GM23338 (cell line): ENCODE data around the gene LYZL4. TPM values are rescaled to one million over a fixed set of nuclear protein-coding genes. Genes with fewer than 3 reads are reported as not detected.

ENCODE experiments used
- ATAC-seq: fragments of 200-7000 bp; cut with Tn5 transposase; 3 replicates; pipeline ENCODE4 v1.9.1; 2020
- DNase-seq: peaks from one replicate; pipeline ENCODE4 v3.0.0-alpha.2; 2015; ENCODE audit warnings: low spot score
- H2AFZ ChIP-seq: fragments of 200-600 bp; sonication (generic); 2 replicates; pipeline ENCODE4 v1.8.0; 2016; ENCODE audit warnings: antibody characterized with exemption, mild to moderate bottlenecking, moderate library complexity
- H3F3A ChIP-seq: fragments of 200-600 bp; sonication (generic); replicated peaks from 2 replicates; pipeline ENCODE4 v1.8.0; 2017; ENCODE audit warnings: antibody characterized with exemption, mixed run types, low read depth
- H3K27ac ChIP-seq: fragments of 200-600 bp; sonication (generic); 2 replicates; pipeline ENCODE4 v1.6.1; 2016; ENCODE audit warnings: low read depth
- H3K27me3 ChIP-seq: fragments of 200-600 bp; sonication (generic); 2 replicates; pipeline ENCODE4 v1.8.0; 2016; ENCODE audit warnings: mild to moderate bottlenecking, mixed run types, moderate library complexity; ENCODE audit not compliant: insufficient read depth
- H3K36me3 ChIP-seq: fragments of 200-600 bp; sonication (generic); 2 replicates; pipeline ENCODE4 v1.8.0; 2016; ENCODE audit warnings: mild to moderate bottlenecking; ENCODE audit not compliant: insufficient read depth
- H3K4me1 ChIP-seq: fragments of 200-600 bp; sonication (generic); 2 replicates; pipeline ENCODE4 v1.8.0; 2016; ENCODE audit warnings: mild to moderate bottlenecking, moderate library complexity; ENCODE audit not compliant: insufficient read depth
- H3K4me2 ChIP-seq: fragments of 200-600 bp; sonication (generic); 2 replicates; pipeline ENCODE4 v1.7.1; 2017; ENCODE audit warnings: mixed run types
- H3K4me3 ChIP-seq: fragments of 200-600 bp; sonication (generic); 2 replicates; pipeline ENCODE4 v1.6.1; 2016; ENCODE audit warnings: mixed run types
- H3K79me2 ChIP-seq: fragments of 200-600 bp; sonication (generic); replicated peaks from 2 replicates; pipeline ENCODE4 v1.8.0; 2017; ENCODE audit warnings: mild to moderate bottlenecking; ENCODE audit not compliant: insufficient read depth
- H3K9me2 ChIP-seq: fragments of 200-600 bp; sonication (generic); 2 replicates; pipeline ENCODE4 v1.8.0; 2017; ENCODE audit not compliant: insufficient read depth
- H4K20me1 ChIP-seq: fragments of 200-600 bp; sonication (generic); replicated peaks from 2 replicates; pipeline ENCODE4 v1.8.0; 2017; ENCODE audit warnings: mild to moderate bottlenecking; ENCODE audit not compliant: insufficient read depth
- H3K27ac Mint-ChIP-seq: 2 replicates; pipeline ENCODE4 v1.8.0; 2020; ENCODE audit warnings: inconsistent platforms, mild to moderate bottlenecking, moderate library complexity, mixed read lengths
- H3K27me3 Mint-ChIP-seq: 3 replicates; pipeline ENCODE4 v1.8.0; 2022; ENCODE audit warnings: low read depth, mild to moderate bottlenecking, moderate library complexity, mixed read lengths, inconsistent platforms; ENCODE audit not compliant: insufficient read depth, poor library complexity
- H3K36me3 Mint-ChIP-seq: 3 replicates; pipeline ENCODE4 v1.8.0; 2021; ENCODE audit warnings: low read depth, mild to moderate bottlenecking, inconsistent platforms, moderate library complexity, mixed read lengths
- H3K4me1 Mint-ChIP-seq: 3 replicates; pipeline ENCODE4 v1.8.0; 2020; ENCODE audit warnings: mild to moderate bottlenecking, inconsistent platforms, mixed read lengths
- H3K4me3 Mint-ChIP-seq: 3 replicates; pipeline ENCODE4 v1.8.0; 2021; ENCODE audit warnings: moderate library complexity, mild to moderate bottlenecking, inconsistent platforms, mixed read lengths
- H3K9me3 Mint-ChIP-seq: 3 replicates; pipeline ENCODE4 v1.8.0; 2020; ENCODE audit warnings: moderate library complexity, mild to moderate bottlenecking, inconsistent platforms, mixed read lengths
- CREB1 ChIP-seq: fragments of 250-450 bp; sonication (Bioruptor Pico); IDR thresholded peaks from 2 replicates; pipeline ENCODE4 v1.5.0; 2020; ENCODE audit warnings: low read depth, mild to moderate bottlenecking, moderate library complexity
- ETS1 ChIP-seq: IDR thresholded peaks from 2 replicates; pipeline ENCODE4 v1.6.1; 2016; ENCODE audit warnings: antibody characterized with exemption
- EZH2 ChIP-seq: fragments of 200-600 bp; sonication (generic); IDR thresholded peaks from one replicate; pipeline ENCODE4 v1.8.0; 2017; ENCODE audit warnings: antibody characterized with exemption, mild to moderate bottlenecking, low read depth; ENCODE audit not compliant: unreplicated experiment
- EZH2phosphoT487 ChIP-seq: fragments of 200-600 bp; sonication (generic); IDR thresholded peaks from one replicate; pipeline ENCODE4 v1.8.1; 2018; ENCODE audit warnings: antibody characterized with exemption; ENCODE audit not compliant: unreplicated experiment
- POLR2AphosphoS5 ChIP-seq: IDR thresholded peaks from 2 replicates; pipeline ENCODE4 v1.6.1; 2016; ENCODE audit warnings: antibody characterized with exemption, low read depth
- STAT1 ChIP-seq: IDR thresholded peaks from one replicate; pipeline ENCODE4 v1.6.1; 2016; ENCODE audit warnings: antibody characterized with exemption; ENCODE audit not compliant: unreplicated experiment
- ZNF114 ChIP-seq: fragments of 250-450 bp; sonication (Bioruptor Pico); IDR thresholded peaks from 2 replicates; pipeline ENCODE4 v1.5.0; 2020; ENCODE audit warnings: mild to moderate bottlenecking, moderate library complexity
- ZNF462 ChIP-seq: fragments of 250-450 bp; sonication (Bioruptor Pico); IDR thresholded peaks from 2 replicates; pipeline ENCODE4 v1.5.0; 2020; ENCODE audit warnings: mild to moderate bottlenecking, moderate library complexity
- polyA plus RNA-seq: library from polyadenylated mRNA; unstranded; fragments of >200 nt; fragmentation: Nextera tagmentation; extraction: Ambion mirVana; gene quantifications from 2 replicates; pipeline ENCODE4 v1.2.1, GENCODE V29; 2016
- total RNA-seq: library from RNA; depleted of rRNA; stranded (reverse); fragments of >200 nt; shearing (Covaris generic); gene quantifications from 2 replicates; pipeline ENCODE4 v1.2.3, GENCODE V29; 2014

Gene LYZL4
- total and polyA plus RNA-seq, 2 experiments from 2014 or later: not detected

- TF ChIP-seq EZH2 (no peak), ETS1 (no peak), EZH2phosphoT487 (no peak), ZNF462 (no peak)
Measured at GRCh38 chr3:42441791-42442190, 31.4 kb upstream of the LYZL4 start (continued).

- Histone ChIP-seq H3K36me3 (no peaks in the 10 kb centered on the region), H3K27ac (no peak overlapping the region), H3K4me2 (0 out of 2 replicates have a peak overlapping the region, but pooled peaks have one; percentile 5), H3K4me1 (peaks cover 18% of the 10 kb centered on the region), H3K27me3 (no peaks in the 10 kb centered on the region), H4K20me1 (no peaks in the 10 kb centered on the region), H3K79me2 (no peaks in the 10 kb centered on the region), H3F3A (no peaks in the 10 kb centered on the region), H2AFZ (peak overlapping the region; percentile 33; the same call in 1 of the 2 replicates), H3K9me2 (no peaks in the 10 kb centered on the region; the same call in 1 of the 2 replicates), H3K4me3 (no peak overlapping the region)
- DNase-seq (peak; percentile 50), ATAC-seq (peak; percentile 51)
- peaks cover 15% of the 10 kb centered on the region for H3K27me3 Mint-ChIP-seq
- H3K4me1 Mint-ChIP-seq: peaks cover 37% of the 10 kb centered on the region
- no peak overlapping the region for H3K4me3 Mint-ChIP-seq
- H3K9me3 Mint-ChIP-seq: no peaks in the 10 kb centered on the region
- H3K27ac Mint-ChIP-seq: peak overlapping the region; percentile 68; the same call in 1 of the 2 replicates
- H3K36me3 Mint-ChIP-seq: no peaks in the 10 kb centered on the region
- TF ChIP-seq EZH2 (no peak), STAT1 (no peak), ZNF114 (CRISPR knock-in tag) (no peak), EZH2phosphoT487 (no peak), POLR2AphosphoS5 (no peak), ETS1 (no peak), CREB1 (no peak)
Measured at GRCh38 chr3:42440924-42441323, 30.5 kb upstream of the LYZL4 start.
